A673 (cell line): ENCODE results near the gene CIC. TPM values are rescaled to one million over a fixed set of nuclear protein-coding genes. Genes with fewer than 3 reads are reported as not detected.

Source experiments
- BruUV-seq: library from RNA; stranded (reverse); fragments of 400-500 nt; replicated peaks from 2 replicates; lab custom pipeline; 2021; lab: Mats Ljungman, UMichigan
- CTCF ChIA-PET: fragments of 300-600 bp; sonication (Branson Sonifier 250); formaldehyde crosslinking; loops from one replicate; lab custom pipeline; 2022; ENCODE audit warnings: antibody characterized with exemption; lab: Charles Lee
- POLR2A ChIA-PET: fragments of 300-600 bp; sonication (Branson Sonifier 250); formaldehyde crosslinking; loops from one replicate; lab custom pipeline; 2022; ENCODE audit warnings: antibody characterized with exemption; ENCODE audit not compliant: low non-redundant PET; lab: Charles Lee
- DNase-seq: peaks from one replicate; pipeline ENCODE4 v3.0.0-alpha.2; 2015; ENCODE audit warnings: low spot score
- H3K27ac ChIP-seq: fragments of 200-600 bp; sonication (generic); 2 replicates; pipeline ENCODE4 v1.5.1; 2016; ENCODE audit warnings: mixed run types, low read depth, mild to moderate bottlenecking, mixed read lengths, antibody characterized with exemption, low read length; ENCODE audit not compliant: poor library complexity, severe bottlenecking
- H3K27me3 ChIP-seq: fragments of 200-600 bp; sonication (generic); replicated peaks from 2 replicates; pipeline ENCODE4 v1.6.1; 2017; ENCODE audit warnings: mixed run types, low read depth, mild to moderate bottlenecking, mixed read lengths, antibody characterized with exemption, low read length; ENCODE audit not compliant: insufficient read depth, poor library complexity
- H3K36me3 ChIP-seq: fragments of 200-600 bp; sonication (generic); 2 replicates; pipeline ENCODE4 v1.6.1; 2016; ENCODE audit warnings: mixed run types, mild to moderate bottlenecking, mixed read lengths, antibody characterized with exemption, low read length; ENCODE audit not compliant: insufficient read depth, poor library complexity, severe bottlenecking
- H3K4me1 ChIP-seq: fragments of 200-600 bp; sonication (generic); 2 replicates; pipeline ENCODE4 v1.6.1; 2017; ENCODE audit warnings: mixed run types, mild to moderate bottlenecking, mixed read lengths, antibody characterized with exemption, low read length; ENCODE audit not compliant: insufficient read depth, poor library complexity, severe bottlenecking
- H3K4me3 ChIP-seq: fragments of 200-600 bp; sonication (generic); 2 replicates; pipeline ENCODE4 v1.5.1; 2016; ENCODE audit warnings: low read depth, mixed run types, mild to moderate bottlenecking, mixed read lengths, low read length; ENCODE audit not compliant: poor library complexity, severe bottlenecking
- H3K9me3 ChIP-seq: fragments of 200-600 bp; sonication (generic); 2 replicates; pipeline ENCODE4 v1.6.1; 2016; ENCODE audit warnings: mixed run types, low read depth, mild to moderate bottlenecking, mixed read lengths, antibody characterized with exemption, low read length; ENCODE audit not compliant: poor library complexity, severe bottlenecking
- CTCF ChIP-seq: fragments of 300-800, 200-600 bp; sonication (generic); conservative IDR thresholded peaks from 2 replicates; pipeline ENCODE4 v1.5.1; 2017; ENCODE audit warnings: low read depth, mild to moderate bottlenecking, antibody characterized with exemption, low read length, moderate library complexity, mixed read lengths
- EZH2 ChIP-seq: fragments of 200-600 bp; sonication (generic); IDR thresholded peaks from 2 replicates; pipeline ENCODE4 v1.6.1; 2017; ENCODE audit warnings: borderline replicate concordance, low read depth, mild to moderate bottlenecking, mixed read lengths, antibody characterized with exemption, low read length; ENCODE audit not compliant: poor library complexity, severe bottlenecking
- intact Hi-C: fragments of 100-400 bp; cut with micrococcal nuclease; formaldehyde crosslinking; loops from one replicate; pipeline ENCODE4 v1.10.0; 2022; ENCODE audit not compliant: unreplicated experiment
- total RNA-seq: library from RNA; stranded (reverse); gene quantifications from 2 replicates; pipeline ENCODE4 v1.2.3, GENCODE V29; 2021

Gene CIC
- total RNA-seq, 1 experiment from 2014 or later: 80.3 TPM

- intact Hi-C loops: no loop called here
- ChIA-PET CTCF (no interaction called here), POLR2A (no interaction called here)
- DNase-seq: no peak
- H3K9me3 ChIP-seq: no peaks in the 10 kb centered on the region
- peak overlapping the region; percentile 82 for H3K27ac ChIP-seq
- TF ChIP-seq CTCF: no peak
- TF ChIP-seq EZH2: no peak
- BruUV-seq: TSS peak; percentile 9
- H3K36me3 ChIP-seq: peaks cover 55% of the 10 kb centered on the region
- peaks cover 30% of the 10 kb centered on the region for H3K4me1 ChIP-seq
- no peaks in the 10 kb centered on the region for H3K27me3 ChIP-seq
- H3K4me3 ChIP-seq: no peak overlapping the region
Observed at GRCh38 chr19:42287017-42287826, 18.2 kb downstream of the CIC start.

GRCh38 chr19:42287827-42288107 is 18.7 kb downstream of the CIC start:
- no peak for DNase-seq
- Histone ChIP-seq H3K27ac (no peak overlapping the region), H3K4me3 (no peak overlapping the region), H3K36me3 (peaks cover 61% of the 10 kb centered on the region), H3K4me1 (peaks cover 25% of the 10 kb centered on the region), H3K9me3 (no peaks in the 10 kb centered on the region), H3K27me3 (no peaks in the 10 kb centered on the region)
- ChIA-PET POLR2A (no interaction called here), CTCF (no interaction called here)
- intact Hi-C loops: no loop called here
- TF ChIP-seq CTCF (no peak), EZH2 (no peak)
- BruUV-seq: no TSS peak

GRCh38 chr19:42288387-42288786 is 19.3 kb downstream of the CIC start:
- ChIA-PET POLR2A (no interaction called here), CTCF (no interaction called here)

More at GRCh38 chr19:42288387-42288786, 19.3 kb downstream of the CIC start:
- Histone ChIP-seq H3K36me3 (peaks cover 67% of the 10 kb centered on the region), H3K4me3 (no peak overlapping the region), H3K4me1 (peaks cover 19% of the 10 kb centered on the region), H3K27ac (no peak overlapping the region), H3K27me3 (no peaks in the 10 kb centered on the region), H3K9me3 (no peaks in the 10 kb centered on the region)
- BruUV-seq: no TSS peak
- DNase-seq: no peak
- TF ChIP-seq EZH2 (no peak), CTCF (no peak)
- intact Hi-C loops: no loop called here
